HepG2 (cell line): ENCODE results near the gene RMI2. TPM values are rescaled to one million over a fixed set of nuclear protein-coding genes. Genes with fewer than 3 reads are reported as not detected.
A peak's percentile ranks its signal among the peaks of the same experiment; 100 is the strongest.

Source experiments
- ARID3A ChIP-seq: IDR thresholded peaks from 2 replicates; pipeline ENCODE4 v1.6.1; 2012; ENCODE audit warnings: low read depth, low read length, improper control_type of control experiment
- IRF2 ChIP-seq: IDR thresholded peaks from 2 replicates; pipeline ENCODE4 v1.6.1; 2018; ENCODE audit warnings: missing genetic modification reagents, missing compliant biosample characterization
- KLF12 ChIP-seq: sonication (generic); formaldehyde crosslinking; IDR thresholded peaks from 2 replicates; pipeline ENCODE4 v1.4.0; 2020; ENCODE audit warnings: missing genetic modification reagents, borderline replicate concordance
- MEIS2 ChIP-seq: sonication (generic); formaldehyde crosslinking; IDR thresholded peaks from 2 replicates; pipeline ENCODE4 v1.9.0; 2021; ENCODE audit warnings: mild to moderate bottlenecking, missing genetic modification reagents
- SKI ChIP-seq: fragments of 450-650 bp; IDR thresholded peaks from one replicate; pipeline ENCODE4 v1.6.1; 2018; ENCODE audit warnings: mild to moderate bottlenecking; ENCODE audit not compliant: partially characterized antibody
- SP4 ChIP-seq: sonication (generic); formaldehyde crosslinking; IDR thresholded peaks from 2 replicates; pipeline ENCODE4 v1.8.1; 2023; ENCODE audit warnings: mild to moderate bottlenecking, missing genetic modification reagents
- ZBTB7A ChIP-seq: sonication (generic); formaldehyde crosslinking; IDR thresholded peaks from 2 replicates; pipeline ENCODE4 v1.8.0; 2022; ENCODE audit warnings: mild to moderate bottlenecking, missing genetic modification reagents
- ZNF124 ChIP-seq: sonication (generic); formaldehyde crosslinking; IDR thresholded peaks from 2 replicates; pipeline ENCODE4 v1.4.0; 2020; ENCODE audit warnings: missing genetic modification reagents
- ZNF558 ChIP-seq: sonication (generic); formaldehyde crosslinking; IDR thresholded peaks from 2 replicates; pipeline ENCODE4 v1.9.0; 2022; ENCODE audit warnings: mild to moderate bottlenecking, missing genetic modification reagents, borderline replicate concordance
- ZNF569 ChIP-seq: sonication (generic); formaldehyde crosslinking; IDR thresholded peaks from 2 replicates; pipeline ENCODE4 v1.5.0; 2020; ENCODE audit warnings: mild to moderate bottlenecking, missing genetic modification reagents, moderate library complexity, borderline replicate concordance
- ZNF605 ChIP-seq: sonication (generic); formaldehyde crosslinking; IDR thresholded peaks from 2 replicates; pipeline ENCODE4 v1.8.0; 2022; ENCODE audit warnings: mild to moderate bottlenecking, missing genetic modification reagents
- ZNF839 ChIP-seq: sonication (generic); formaldehyde crosslinking; IDR thresholded peaks from 2 replicates; pipeline ENCODE4 v1.4.0; 2020; ENCODE audit warnings: missing genetic modification reagents, mild to moderate bottlenecking, borderline replicate concordance
- ZNF891 ChIP-seq: sonication (generic); formaldehyde crosslinking; IDR thresholded peaks from 2 replicates; pipeline ENCODE4 v1.5.0; 2020; ENCODE audit warnings: mild to moderate bottlenecking, missing genetic modification reagents
- polyA plus RNA-seq, 8 experiments: library from polyadenylated mRNA; depleted of rRNA in 3 of 8; stranded (reverse) in 7 of 8; unstranded in 1 of 8; fragments of >200 nt; fragmentation: Illumina TruSeq in 4 of 8; extraction: Trizol in 4 of 8; gene quantifications; 2 replicates each; pipeline versions ENCODE4 v1.2.1 to v1.2.3, GENCODE V29; 2011 to 2016; ENCODE audit warnings: low read depth in 4 of 8, missing spikeins in 1 of 8, mixed read lengths in 1 of 8; ENCODE audit not compliant: insufficient read depth in 1 of 8
- total RNA-seq, 5 experiments: library from RNA; depleted of rRNA; stranded (reverse); fragments of >200 nt; fragmentation: Illumina TruSeq; extraction: Trizol; gene quantifications; 2 replicates each; pipeline ENCODE4 v1.2.3, GENCODE V29; 2016; ENCODE audit warnings: low read depth in 1 of 5
- TF ChIP-seq, protein P1 (sequence below): IDR thresholded peaks from 2 replicates; pipeline ENCODE4 v1.4.0; 2020; ENCODE audit warnings: mild to moderate bottlenecking, missing genetic modification reagents
- TF ChIP-seq, protein P2 (sequence below): sonication (generic); formaldehyde crosslinking; IDR thresholded peaks from 2 replicates; pipeline ENCODE4 v1.5.1; 2020; ENCODE audit warnings: mild to moderate bottlenecking, missing genetic modification reagents, borderline replicate concordance
- TF ChIP-seq, protein P3 (sequence below), 2 experiments: sonication (generic) in 1 of 2; formaldehyde crosslinking in 1 of 2; IDR thresholded peaks; 2 replicates each; pipeline versions ENCODE4 v1.4.0 to v1.6.1; 2016 to 2020; ENCODE audit warnings: borderline replicate concordance in 1 of 2, low read depth in 1 of 2, mild to moderate bottlenecking in 1 of 2, missing genetic modification reagents in 1 of 2

The RMI2 gene
- total and polyA plus RNA-seq, 2 of the 13 experiments (the other 11 are each of a cell fraction or from before 2014, with no cell fraction given) = 24.5 to 55.7 TPM

- TF ChIP-seq, protein P1, sequence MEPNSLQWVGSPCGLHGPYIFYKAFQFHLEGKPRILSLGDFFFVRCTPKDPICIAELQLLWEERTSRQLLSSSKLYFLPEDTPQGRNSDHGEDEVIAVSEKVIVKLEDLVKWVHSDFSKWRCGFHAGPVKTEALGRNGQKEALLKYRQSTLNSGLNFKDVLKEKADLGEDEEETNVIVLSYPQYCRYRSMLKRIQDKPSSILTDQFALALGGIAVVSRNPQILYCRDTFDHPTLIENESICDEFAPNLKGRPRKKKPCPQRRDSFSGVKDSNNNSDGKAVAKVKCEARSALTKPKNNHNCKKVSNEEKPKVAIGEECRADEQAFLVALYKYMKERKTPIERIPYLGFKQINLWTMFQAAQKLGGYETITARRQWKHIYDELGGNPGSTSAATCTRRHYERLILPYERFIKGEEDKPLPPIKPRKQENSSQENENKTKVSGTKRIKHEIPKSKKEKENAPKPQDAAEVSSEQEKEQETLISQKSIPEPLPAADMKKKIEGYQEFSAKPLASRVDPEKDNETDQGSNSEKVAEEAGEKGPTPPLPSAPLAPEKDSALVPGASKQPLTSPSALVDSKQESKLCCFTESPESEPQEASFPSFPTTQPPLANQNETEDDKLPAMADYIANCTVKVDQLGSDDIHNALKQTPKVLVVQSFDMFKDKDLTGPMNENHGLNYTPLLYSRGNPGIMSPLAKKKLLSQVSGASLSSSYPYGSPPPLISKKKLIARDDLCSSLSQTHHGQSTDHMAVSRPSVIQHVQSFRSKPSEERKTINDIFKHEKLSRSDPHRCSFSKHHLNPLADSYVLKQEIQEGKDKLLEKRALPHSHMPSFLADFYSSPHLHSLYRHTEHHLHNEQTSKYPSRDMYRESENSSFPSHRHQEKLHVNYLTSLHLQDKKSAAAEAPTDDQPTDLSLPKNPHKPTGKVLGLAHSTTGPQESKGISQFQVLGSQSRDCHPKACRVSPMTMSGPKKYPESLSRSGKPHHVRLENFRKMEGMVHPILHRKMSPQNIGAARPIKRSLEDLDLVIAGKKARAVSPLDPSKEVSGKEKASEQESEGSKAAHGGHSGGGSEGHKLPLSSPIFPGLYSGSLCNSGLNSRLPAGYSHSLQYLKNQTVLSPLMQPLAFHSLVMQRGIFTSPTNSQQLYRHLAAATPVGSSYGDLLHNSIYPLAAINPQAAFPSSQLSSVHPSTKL (CRISPR knock-in tag) = peak; percentile 40; the same call in 1 of the 2 replicates
- TF ChIP-seq ZNF124 (CRISPR knock-in tag) (peak; percentile 29; the same call in 1 of the 2 replicates), ZNF558 (CRISPR knock-in tag) (peak; percentile 73; the same call in 1 of the 2 replicates), ZBTB7A (CRISPR knock-in tag) (no peak; the same call in 1 of the 2 replicates), SKI (peak; percentile 30), ZNF839 (no peak), ZNF605 (CRISPR knock-in tag) (peak; percentile 26; the same call in 1 of the 2 replicates), KLF12 (0 out of 2 replicates have a peak, but pooled peaks have one; percentile 16), ZNF569 (no peak), IRF2 (CRISPR knock-in tag) (0 out of 2 replicates have a peak, but pooled peaks have one; percentile 23), ARID3A (peak; percentile 52; the same call in 1 of the 2 replicates), SP4 (CRISPR knock-in tag) (peak; percentile 27; the same call in 1 of the 2 replicates), ZNF891 (CRISPR knock-in tag) (0 out of 2 replicates have a peak, but pooled peaks have one; percentile 22), MEIS2 (CRISPR knock-in tag) (0 out of 2 replicates have a peak, but pooled peaks have one; percentile 47)
- TF ChIP-seq, protein P2, sequence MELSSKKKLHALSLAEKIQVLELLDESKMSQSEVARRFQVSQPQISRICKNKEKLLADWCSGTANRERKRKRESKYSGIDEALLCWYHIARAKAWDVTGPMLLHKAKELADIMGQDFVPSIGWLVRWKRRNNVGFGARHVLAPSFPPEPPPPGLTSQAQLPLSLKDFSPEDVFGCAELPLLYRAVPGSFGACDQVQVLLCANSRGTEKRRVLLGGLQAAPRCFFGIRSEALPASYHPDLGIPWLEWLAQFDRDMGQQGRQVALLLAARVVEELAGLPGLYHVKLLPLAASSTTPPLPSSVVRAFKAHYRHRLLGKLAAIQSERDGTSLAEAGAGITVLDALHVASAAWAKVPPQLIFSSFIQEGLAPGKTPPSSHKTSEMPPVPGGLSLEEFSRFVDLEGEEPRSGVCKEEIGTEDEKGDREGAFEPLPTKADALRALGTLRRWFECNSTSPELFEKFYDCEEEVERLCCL (CRISPR knock-in tag) = no peak
- TF ChIP-seq, protein P3, sequence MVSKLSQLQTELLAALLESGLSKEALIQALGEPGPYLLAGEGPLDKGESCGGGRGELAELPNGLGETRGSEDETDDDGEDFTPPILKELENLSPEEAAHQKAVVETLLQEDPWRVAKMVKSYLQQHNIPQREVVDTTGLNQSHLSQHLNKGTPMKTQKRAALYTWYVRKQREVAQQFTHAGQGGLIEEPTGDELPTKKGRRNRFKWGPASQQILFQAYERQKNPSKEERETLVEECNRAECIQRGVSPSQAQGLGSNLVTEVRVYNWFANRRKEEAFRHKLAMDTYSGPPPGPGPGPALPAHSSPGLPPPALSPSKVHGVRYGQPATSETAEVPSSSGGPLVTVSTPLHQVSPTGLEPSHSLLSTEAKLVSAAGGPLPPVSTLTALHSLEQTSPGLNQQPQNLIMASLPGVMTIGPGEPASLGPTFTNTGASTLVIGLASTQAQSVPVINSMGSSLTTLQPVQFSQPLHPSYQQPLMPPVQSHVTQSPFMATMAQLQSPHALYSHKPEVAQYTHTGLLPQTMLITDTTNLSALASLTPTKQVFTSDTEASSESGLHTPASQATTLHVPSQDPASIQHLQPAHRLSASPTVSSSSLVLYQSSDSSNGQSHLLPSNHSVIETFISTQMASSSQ (IDR thresholded peaks at IDR 0.05; ENCODE audit: low read depth) = peak; percentile 11; the same call in 1 of the 2 replicates
- TF ChIP-seq, protein P3 (CRISPR knock-in tag; IDR thresholded peaks at IDR 0.05; ENCODE audit: borderline replicate concordance) = no peak
Measured at GRCh38 chr16:11370084-11370931, 25.0 kb downstream of the RMI2 start (continued).
